Testis (tissue), 2 donors: ENCODE results near the gene IMMP2L.

Experiments
- CTCF ChIP-seq, 3 experiments: fragments of 450-650 bp in 2 of 3; fragments of 200-600 bp in 1 of 3; sonication (generic) in 1 of 3; IDR thresholded peaks; one replicate each; pipeline ENCODE4 v1.5.1; 2016 to 2019; ENCODE audit warnings: antibody characterized with exemption in 3 of 3, mild to moderate bottlenecking in 2 of 3, moderate library complexity in 1 of 3
- POLR2A ChIP-seq: fragments of 450-650 bp; IDR thresholded peaks from one replicate; pipeline ENCODE4 v1.6.1; 2017; ENCODE audit warnings: antibody characterized with exemption, mild to moderate bottlenecking, moderate library complexity

- TF ChIP-seq CTCF (IDR thresholded peaks at IDR 0.05) (no peak), POLR2A (no peak)
These were observed 423.7 kb downstream of the IMMP2L start for GRCh38 chr7:111138586-111138985.
